IMR-90 (cell line): ENCODE data around the gene KMT2E.

ENCODE experiments used
- POLR2A ChIP-seq: IDR thresholded peaks from 2 replicates; pipeline ENCODE4 v1.6.1; 2012; ENCODE audit warnings: mild to moderate bottlenecking, low read depth, low read length
- RCOR1 ChIP-seq: IDR thresholded peaks from 2 replicates; pipeline ENCODE4 v1.6.1; 2012; ENCODE audit warnings: mild to moderate bottlenecking, low read length, improper control_type of control experiment; ENCODE audit not compliant: insufficient replicate concordance
- TF ChIP-seq, protein P1 (sequence below): conservative IDR thresholded peaks from 2 replicates; pipeline ENCODE4 v1.5.1; 2012; ENCODE audit warnings: mild to moderate bottlenecking, low read depth, low read length, improper control_type of control experiment

DNA sequence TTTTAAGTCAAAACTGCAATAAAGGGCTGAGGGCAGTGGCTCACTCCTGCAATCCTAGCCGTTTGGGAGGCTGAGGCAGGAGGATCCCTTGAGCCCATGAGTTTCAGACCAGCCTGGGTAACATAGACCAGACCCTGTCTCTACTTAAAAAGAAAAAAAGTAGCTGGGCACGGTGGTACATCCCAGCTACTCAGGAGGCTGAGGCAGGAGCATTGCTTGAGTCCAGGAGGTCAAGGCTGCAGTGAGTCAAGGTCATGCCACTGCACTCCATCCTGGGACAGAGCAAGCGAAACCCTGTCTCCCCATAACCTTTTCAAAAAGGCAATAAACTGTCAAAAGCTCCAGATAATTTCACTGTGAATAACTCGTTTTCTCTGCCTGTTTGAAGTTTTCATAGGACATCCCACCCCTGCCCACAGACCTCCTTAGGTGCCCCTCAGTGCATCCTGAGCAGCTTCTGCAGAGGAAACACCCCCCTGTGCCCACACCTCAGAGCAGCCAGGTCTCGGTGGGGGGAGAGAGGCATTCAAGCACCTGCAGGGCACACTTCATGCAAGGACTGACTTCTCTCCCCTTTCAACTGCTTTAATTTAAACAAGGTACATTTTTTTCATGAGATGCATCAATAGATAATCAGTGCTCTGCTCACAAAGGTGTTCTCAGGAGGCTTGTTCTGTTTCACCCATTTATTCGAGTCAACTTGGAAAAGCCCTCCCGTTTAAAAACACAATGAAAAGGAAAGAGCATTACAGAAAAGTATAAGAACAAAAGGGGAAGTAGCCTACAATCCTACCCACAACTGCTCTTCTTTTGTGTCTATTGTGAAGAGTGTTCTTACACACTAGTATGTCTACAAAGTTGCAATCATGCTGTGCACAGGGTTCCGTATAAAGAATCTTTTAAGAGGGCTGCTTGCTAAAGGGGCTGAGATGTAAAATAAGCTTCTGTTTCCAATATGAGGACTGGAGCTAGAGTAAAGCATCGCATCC, 104.9 kb downstream of the KMT2E start:
- TF ChIP-seq, protein P1, sequence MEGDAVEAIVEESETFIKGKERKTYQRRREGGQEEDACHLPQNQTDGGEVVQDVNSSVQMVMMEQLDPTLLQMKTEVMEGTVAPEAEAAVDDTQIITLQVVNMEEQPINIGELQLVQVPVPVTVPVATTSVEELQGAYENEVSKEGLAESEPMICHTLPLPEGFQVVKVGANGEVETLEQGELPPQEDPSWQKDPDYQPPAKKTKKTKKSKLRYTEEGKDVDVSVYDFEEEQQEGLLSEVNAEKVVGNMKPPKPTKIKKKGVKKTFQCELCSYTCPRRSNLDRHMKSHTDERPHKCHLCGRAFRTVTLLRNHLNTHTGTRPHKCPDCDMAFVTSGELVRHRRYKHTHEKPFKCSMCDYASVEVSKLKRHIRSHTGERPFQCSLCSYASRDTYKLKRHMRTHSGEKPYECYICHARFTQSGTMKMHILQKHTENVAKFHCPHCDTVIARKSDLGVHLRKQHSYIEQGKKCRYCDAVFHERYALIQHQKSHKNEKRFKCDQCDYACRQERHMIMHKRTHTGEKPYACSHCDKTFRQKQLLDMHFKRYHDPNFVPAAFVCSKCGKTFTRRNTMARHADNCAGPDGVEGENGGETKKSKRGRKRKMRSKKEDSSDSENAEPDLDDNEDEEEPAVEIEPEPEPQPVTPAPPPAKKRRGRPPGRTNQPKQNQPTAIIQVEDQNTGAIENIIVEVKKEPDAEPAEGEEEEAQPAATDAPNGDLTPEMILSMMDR = no peak
- no peak for TF ChIP-seq POLR2A
- TF ChIP-seq RCOR1 = no peak
